PC-9 (cell line): ENCODE results near the gene HMCES. TPM values are rescaled to one million over a fixed set of nuclear protein-coding genes. Genes with fewer than 3 reads are reported as not detected.
A peak's percentile ranks its signal among the peaks of the same experiment; 100 is the strongest.

Experiments used
- BruUV-seq: library from RNA; stranded (reverse); fragments of 400-500 nt; replicated peaks from 2 replicates; lab custom pipeline; 2021; lab: Mats Ljungman, UMichigan
- CTCF ChIA-PET: fragments of 300-600 bp; sonication (Branson Sonifier 250); formaldehyde crosslinking; loops from one replicate; lab custom pipeline; 2022; ENCODE audit warnings: antibody characterized with exemption; lab: Charles Lee
- POLR2A ChIA-PET: fragments of 300-600 bp; sonication (Branson Sonifier 250); formaldehyde crosslinking; loops from one replicate; lab custom pipeline; 2022; ENCODE audit warnings: antibody characterized with exemption; ENCODE audit not compliant: unreplicated experiment; lab: Charles Lee
- DNase-seq, 2 experiments: peaks; one replicate each; pipeline versions ENCODE4 v3.0.0 to v3.0.0-alpha.2; 2015 to 2022; ENCODE audit warnings: mixed read lengths in 1 of 2
- H2AFZ ChIP-seq: fragments of 200-600 bp; sonication (generic); 2 replicates; pipeline ENCODE4 v1.8.1; 2017; ENCODE audit warnings: antibody characterized with exemption
- H3F3A ChIP-seq: fragments of 200-600 bp; sonication (generic); 2 replicates; pipeline ENCODE4 v1.8.1; 2017; ENCODE audit warnings: antibody characterized with exemption, mild to moderate bottlenecking, low read depth; ENCODE audit not compliant: insufficient read depth
- H3K27ac ChIP-seq: fragments of 200-600 bp; sonication (generic); 2 replicates; pipeline ENCODE4 v1.6.1; 2016; ENCODE audit warnings: mixed run types
- H3K27me3 ChIP-seq: fragments of 200-600 bp; sonication (generic); 2 replicates; pipeline ENCODE4 v1.6.1; 2016; ENCODE audit warnings: low read depth, mixed run types; ENCODE audit not compliant: insufficient read depth
- H3K36me3 ChIP-seq: fragments of 200-600 bp; sonication (generic); 2 replicates; pipeline ENCODE4 v1.6.1; 2016; ENCODE audit warnings: low read depth, mixed run types
- H3K4me1 ChIP-seq: fragments of 200-600 bp; sonication (generic); replicated peaks from 2 replicates; pipeline ENCODE4 v1.6.1; 2016; ENCODE audit warnings: mixed run types; ENCODE audit not compliant: insufficient read depth
- H3K4me2 ChIP-seq: fragments of 200-600 bp; sonication (generic); 2 replicates; pipeline ENCODE4 v1.6.1; 2017; ENCODE audit warnings: mixed run types
- H3K4me3 ChIP-seq: fragments of 200-600 bp; sonication (generic); 2 replicates; pipeline ENCODE4 v1.6.1; 2016; ENCODE audit warnings: mixed run types
- H3K79me2 ChIP-seq: fragments of 200-600 bp; sonication (generic); 2 replicates; pipeline ENCODE4 v1.6.1; 2017; ENCODE audit warnings: low read depth, mixed run types
- H3K9me2 ChIP-seq: fragments of 200-600 bp; sonication (generic); 2 replicates; pipeline ENCODE4 v1.8.1; 2017; ENCODE audit warnings: mild to moderate bottlenecking; ENCODE audit not compliant: insufficient read depth
- H3K9me3 ChIP-seq: fragments of 200-600 bp; sonication (generic); 2 replicates; pipeline ENCODE4 v1.8.1; 2016; ENCODE audit warnings: low read depth; ENCODE audit not compliant: insufficient read depth
- H4K20me1 ChIP-seq: fragments of 200-600 bp; sonication (generic); 2 replicates; pipeline ENCODE4 v1.8.1; 2017; ENCODE audit not compliant: insufficient read depth
- EZH2 ChIP-seq: fragments of 200-600 bp; sonication (generic); IDR thresholded peaks from 2 replicates; pipeline ENCODE4 v1.8.0; 2017; ENCODE audit warnings: antibody characterized with exemption, low read depth
- intact Hi-C: fragments of 100-400 bp; cut with micrococcal nuclease; formaldehyde crosslinking; loops from one replicate; pipeline ENCODE4 v1.10.0; 2022; ENCODE audit not compliant: unreplicated experiment
- total RNA-seq: library from RNA; stranded (reverse); gene quantifications from 2 replicates; pipeline ENCODE4 v1.2.3, GENCODE V29; 2021
- TF ChIP-seq, protein P1 (sequence below): fragments of 200-600 bp; sonication (generic); conservative IDR thresholded peaks from 2 replicates; pipeline ENCODE4 v1.6.1; 2017; ENCODE audit warnings: mixed run types, antibody characterized with exemption, mild to moderate bottlenecking, moderate library complexity

The HMCES gene
- total RNA-seq, 1 experiment from 2014 or later, result 60.9 TPM

DNA sequence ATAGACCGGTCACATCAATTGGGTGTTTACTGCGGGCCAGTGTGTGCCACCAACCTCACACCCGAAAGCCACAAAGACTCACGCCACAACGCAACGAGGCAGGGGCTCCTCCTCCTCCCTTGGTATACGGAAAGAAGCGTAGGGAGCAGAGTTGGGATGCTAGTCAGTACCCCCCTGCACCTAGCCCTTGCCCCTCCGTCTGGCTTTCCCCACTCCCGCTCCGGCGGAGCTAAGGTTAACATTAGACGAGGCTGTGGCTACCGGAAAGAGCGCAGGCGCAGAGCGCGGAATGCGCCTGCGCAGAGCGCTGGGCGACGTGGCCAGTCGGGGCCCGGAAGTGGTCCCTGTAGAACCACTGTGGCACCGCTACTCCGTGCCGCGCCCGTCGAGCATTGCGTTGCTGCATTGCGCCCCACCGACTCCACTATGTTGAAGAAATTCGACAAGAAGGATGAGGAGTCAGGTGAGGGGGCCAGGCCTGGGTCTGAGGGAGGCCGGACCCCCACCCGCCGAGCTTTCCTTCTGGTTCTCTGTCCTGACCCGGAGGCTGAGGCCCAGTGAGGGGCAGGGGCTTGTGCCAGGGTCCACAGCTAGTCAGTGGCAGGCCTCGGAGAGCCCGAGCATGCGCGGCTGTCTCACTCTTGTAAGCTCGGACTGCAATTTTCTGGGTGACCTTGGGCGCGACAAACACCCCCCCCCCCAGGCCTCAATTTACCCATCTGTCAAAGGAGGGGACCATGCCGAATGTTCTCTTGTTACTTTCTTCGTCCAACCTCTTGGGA is 29.2 kb upstream of the HMCES start, which contains the start of gene COPG1:
Gene COPG1, plus strand, starts transcription at position 323 of the 782 bp plus-strand sequence. Its CDS starts 104 bp downstream, at position 427.
- DNase-seq, result peak; percentile 73 to 92
- H3K4me2 ChIP-seq, result peak within 1 kb of the TSS; percentile 95
- H3K27me3 ChIP-seq, result no peaks in the 10 kb centered on the region
- peaks cover 54% of the 10 kb centered on the region for H3K79me2 ChIP-seq
- H3F3A ChIP-seq, result peaks cover 12% of the 10 kb centered on the region
- peak within 1 kb of the TSS; percentile 88 for H2AFZ ChIP-seq
- POLR2A ChIA-PET, result interaction anchor here (0.6 to 0.8 kb wide), 7 partner anchors 9 to 579 kb away, joined by 3 to 10 read pairs (median 4); no protein-coding TSS in a partner anchor
- H3K4me1 ChIP-seq, result peaks cover 21% of the 10 kb centered on the region
- H4K20me1 ChIP-seq, result peaks cover 6% of the 10 kb centered on the region; the same call in 1 of the 2 replicates
- intact Hi-C loops, result loop anchor here (1.0 to 2.0 kb wide), 2 partner anchors 129 to 196 kb away; partner anchors contain the start of gene RAB43
- H3K27ac ChIP-seq, result peak within 1 kb of the TSS; percentile 56
- H3K9me2 ChIP-seq, result no peaks in the 10 kb centered on the region
- no peak for TF ChIP-seq EZH2
- TF ChIP-seq, protein P1, sequence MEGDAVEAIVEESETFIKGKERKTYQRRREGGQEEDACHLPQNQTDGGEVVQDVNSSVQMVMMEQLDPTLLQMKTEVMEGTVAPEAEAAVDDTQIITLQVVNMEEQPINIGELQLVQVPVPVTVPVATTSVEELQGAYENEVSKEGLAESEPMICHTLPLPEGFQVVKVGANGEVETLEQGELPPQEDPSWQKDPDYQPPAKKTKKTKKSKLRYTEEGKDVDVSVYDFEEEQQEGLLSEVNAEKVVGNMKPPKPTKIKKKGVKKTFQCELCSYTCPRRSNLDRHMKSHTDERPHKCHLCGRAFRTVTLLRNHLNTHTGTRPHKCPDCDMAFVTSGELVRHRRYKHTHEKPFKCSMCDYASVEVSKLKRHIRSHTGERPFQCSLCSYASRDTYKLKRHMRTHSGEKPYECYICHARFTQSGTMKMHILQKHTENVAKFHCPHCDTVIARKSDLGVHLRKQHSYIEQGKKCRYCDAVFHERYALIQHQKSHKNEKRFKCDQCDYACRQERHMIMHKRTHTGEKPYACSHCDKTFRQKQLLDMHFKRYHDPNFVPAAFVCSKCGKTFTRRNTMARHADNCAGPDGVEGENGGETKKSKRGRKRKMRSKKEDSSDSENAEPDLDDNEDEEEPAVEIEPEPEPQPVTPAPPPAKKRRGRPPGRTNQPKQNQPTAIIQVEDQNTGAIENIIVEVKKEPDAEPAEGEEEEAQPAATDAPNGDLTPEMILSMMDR, result no peak
- peak within 1 kb of the TSS; percentile 88 for H3K4me3 ChIP-seq
- H3K9me3 ChIP-seq, result no peaks in the 10 kb centered on the region
- CTCF ChIA-PET, result interaction anchor here (0.6 to 1.2 kb wide), 2 partner anchors 279 kb away, joined by 4 to 20 read pairs; no protein-coding TSS in a partner anchor
- peaks cover 20% of the 10 kb centered on the region for H3K36me3 ChIP-seq
- BruUV-seq, result TSS peak; percentile 64

DNA sequence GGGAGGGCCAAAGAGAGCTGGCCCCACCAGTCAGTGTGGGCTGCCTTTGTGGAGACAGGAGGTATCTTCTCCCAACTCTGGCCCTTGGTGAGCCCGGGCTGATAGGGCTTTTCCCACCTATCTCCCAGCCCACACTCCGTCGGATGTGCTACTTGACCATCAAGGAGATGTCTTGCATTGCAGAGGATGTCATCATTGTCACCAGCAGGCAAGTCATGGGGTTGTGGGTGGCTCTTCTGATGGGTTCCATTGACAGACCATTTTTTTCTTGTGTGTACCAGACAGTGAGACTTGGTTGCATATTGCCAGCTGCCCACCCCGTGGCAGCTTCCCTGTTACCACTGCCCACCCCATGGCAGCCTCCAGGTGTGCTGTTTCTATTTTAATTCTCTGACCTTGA is 25.9 kb upstream of the HMCES start:
- intact Hi-C loops, result no loop called here
- peaks cover 54% of the 10 kb centered on the region for H3K79me2 ChIP-seq

DNA sequence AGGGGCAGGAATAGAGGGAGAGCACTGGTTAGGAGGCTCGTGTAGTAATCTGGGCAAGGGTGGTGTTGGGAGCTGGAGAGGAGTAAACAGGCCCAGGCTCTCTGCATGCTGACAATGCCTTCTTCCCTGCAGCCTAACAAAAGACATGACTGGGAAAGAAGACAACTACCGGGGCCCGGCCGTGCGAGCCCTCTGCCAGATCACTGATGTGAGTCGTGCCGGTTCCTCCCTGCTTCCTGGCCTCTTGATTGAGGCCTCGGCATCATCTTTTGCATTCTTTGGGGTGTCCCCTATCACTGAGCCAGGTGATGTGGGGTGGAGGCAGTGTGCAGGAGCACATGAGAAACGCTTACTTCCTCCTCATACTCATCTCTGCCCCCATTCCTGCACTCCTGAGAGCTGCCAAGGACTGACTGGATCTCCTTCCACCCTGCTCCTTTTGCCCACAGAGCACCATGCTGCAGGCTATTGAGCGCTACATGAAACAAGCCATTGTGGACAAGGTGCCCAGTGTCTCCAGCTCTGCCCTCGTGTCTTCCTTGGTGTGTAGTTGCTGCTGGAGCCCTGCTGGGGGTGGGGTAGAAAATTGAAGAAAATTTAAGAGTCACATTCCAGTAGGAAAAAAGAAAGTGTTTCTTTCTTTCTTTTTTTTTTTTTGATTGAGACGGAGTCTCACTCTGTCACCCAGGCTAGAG is 24.0 kb upstream of the HMCES start:
- ChIA-PET CTCF (no interaction called here), POLR2A (no interaction called here)
- no peak for TF ChIP-seq EZH2
- TF ChIP-seq, protein P1, result no peak
- intact Hi-C loops, result no loop called here
- Histone ChIP-seq H2AFZ (no peak overlapping the region), H3K9me3 (no peaks in the 10 kb centered on the region), H3K36me3 (peaks cover 48% of the 10 kb centered on the region), H3K27ac (no peak overlapping the region), H3K4me2 (no peak overlapping the region), H3K27me3 (no peaks in the 10 kb centered on the region), H3K4me3 (no peak overlapping the region), H4K20me1 (peaks cover 6% of the 10 kb centered on the region; the same call in 1 of the 2 replicates), H3K4me1 (no peaks in the 10 kb centered on the region), H3K79me2 (peaks cover 36% of the 10 kb centered on the region), H3K9me2 (no peaks in the 10 kb centered on the region), H3F3A (no peaks in the 10 kb centered on the region)
- no peak for DNase-seq
- no TSS peak for BruUV-seq

More for the DNA sequence above, 25.9 kb upstream of the HMCES start:
- H3K4me3 ChIP-seq, result no peak overlapping the region
- no peak overlapping the region for H3K27ac ChIP-seq
- H4K20me1 ChIP-seq, result peaks cover 6% of the 10 kb centered on the region; the same call in 1 of the 2 replicates
- no peaks in the 10 kb centered on the region for H3K9me3 ChIP-seq
- H2AFZ ChIP-seq, result no peak overlapping the region
- peaks cover 10% of the 10 kb centered on the region; the same call in 1 of the 2 replicates for H3K4me1 ChIP-seq
- H3K36me3 ChIP-seq, result peaks cover 39% of the 10 kb centered on the region
- H3K4me2 ChIP-seq, result no peak overlapping the region
- DNase-seq, result no peak
- H3K9me2 ChIP-seq, result no peaks in the 10 kb centered on the region
- ChIA-PET CTCF (no interaction called here), POLR2A (no interaction called here)
- BruUV-seq, result no TSS peak
- no peak for TF ChIP-seq EZH2
- TF ChIP-seq, protein P1, result no peak
- no peaks in the 10 kb centered on the region; the same call in 1 of the 2 replicates for H3F3A ChIP-seq
- H3K27me3 ChIP-seq, result no peaks in the 10 kb centered on the region
